D341Med (cell line): Measurements from ENCODE around the gene ITM2C.

Source experiments
- DNase-seq: peaks from one replicate; pipeline ENCODE4 v3.0.0; 2012; ENCODE audit warnings: low spot score

Gene ITM2C, protein sequence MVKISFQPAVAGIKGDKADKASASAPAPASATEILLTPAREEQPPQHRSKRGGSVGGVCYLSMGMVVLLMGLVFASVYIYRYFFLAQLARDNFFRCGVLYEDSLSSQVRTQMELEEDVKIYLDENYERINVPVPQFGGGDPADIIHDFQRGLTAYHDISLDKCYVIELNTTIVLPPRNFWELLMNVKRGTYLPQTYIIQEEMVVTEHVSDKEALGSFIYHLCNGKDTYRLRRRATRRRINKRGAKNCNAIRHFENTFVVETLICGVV

DNA sequence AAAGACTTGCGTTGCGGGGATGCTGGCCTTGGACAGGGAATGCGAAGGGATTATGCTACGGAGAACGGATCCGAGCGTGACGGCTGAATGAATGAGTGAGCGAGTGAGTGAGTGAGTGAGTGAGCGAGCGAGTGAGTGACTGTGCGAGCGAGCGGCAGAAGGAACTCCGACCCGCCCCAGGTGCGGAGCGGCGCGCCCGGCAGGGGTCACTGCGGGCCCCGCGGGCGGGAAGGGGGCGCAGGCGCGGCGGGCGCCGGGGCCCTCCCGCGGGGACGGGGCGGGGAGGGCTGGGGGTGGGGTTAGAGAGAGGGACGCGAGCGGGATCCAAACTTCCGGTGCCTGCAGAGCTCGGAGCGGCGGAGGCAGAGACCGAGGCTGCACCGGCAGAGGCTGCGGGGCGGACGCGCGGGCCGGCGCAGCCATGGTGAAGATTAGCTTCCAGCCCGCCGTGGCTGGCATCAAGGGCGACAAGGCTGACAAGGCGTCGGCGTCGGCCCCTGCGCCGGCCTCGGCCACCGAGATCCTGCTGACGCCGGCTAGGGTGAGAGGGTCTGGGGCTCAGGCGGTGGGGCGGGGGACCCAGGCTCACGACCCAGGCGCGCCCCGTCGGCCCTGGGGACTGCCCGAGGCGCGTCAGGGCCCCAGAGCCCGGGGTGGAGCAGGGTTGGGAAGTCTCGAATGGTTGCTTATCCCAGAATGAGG lies at the start of gene ITM2C:
Gene ITM2C, plus strand, starts transcription at position 338 of the 702 bp plus-strand sequence. Its CDS starts 84 bp downstream, at position 422.
- DNase-seq: peak; percentile 96

DNA sequence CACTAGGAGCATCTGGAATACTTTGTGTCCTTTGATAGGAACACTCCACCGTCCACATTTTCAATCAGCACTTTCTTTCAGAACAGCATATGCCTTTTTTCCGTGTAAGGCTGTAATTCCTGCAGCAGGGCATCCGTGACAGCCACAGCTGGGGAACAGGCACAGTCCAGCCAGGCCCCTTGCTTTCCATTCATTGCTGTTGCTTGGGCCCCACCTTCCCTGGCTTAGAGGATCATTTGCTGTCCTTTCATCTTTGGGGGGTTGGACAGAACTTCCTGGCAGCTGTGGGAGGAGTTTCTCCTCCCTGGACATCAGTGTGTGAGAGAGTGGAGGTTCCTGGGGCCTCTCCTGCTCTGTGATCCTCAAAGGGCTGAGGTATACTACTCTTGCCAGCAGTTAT lies 49.7 kb upstream of the ITM2C start:
- no peak for DNase-seq

DNA sequence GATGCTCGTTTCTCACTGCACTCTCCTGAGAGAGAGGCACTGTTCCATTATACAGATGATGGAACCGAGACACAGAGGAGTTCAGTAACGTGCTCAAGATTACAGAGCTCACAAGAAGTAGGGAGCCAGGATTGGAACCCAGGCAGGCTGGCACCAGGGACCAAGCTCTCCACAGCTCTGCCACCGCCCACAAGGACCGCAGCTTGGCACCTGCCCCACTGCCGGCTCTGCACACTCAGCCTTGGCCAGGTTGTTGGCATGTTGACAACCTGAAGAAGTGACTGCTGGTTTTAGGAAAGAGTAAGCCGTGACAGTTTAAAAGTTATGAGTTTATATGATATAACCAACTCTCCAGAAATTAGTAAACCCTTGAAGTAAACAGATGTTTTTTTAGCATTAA lies 48.0 kb upstream of the ITM2C start:
- no peak for DNase-seq

DNA sequence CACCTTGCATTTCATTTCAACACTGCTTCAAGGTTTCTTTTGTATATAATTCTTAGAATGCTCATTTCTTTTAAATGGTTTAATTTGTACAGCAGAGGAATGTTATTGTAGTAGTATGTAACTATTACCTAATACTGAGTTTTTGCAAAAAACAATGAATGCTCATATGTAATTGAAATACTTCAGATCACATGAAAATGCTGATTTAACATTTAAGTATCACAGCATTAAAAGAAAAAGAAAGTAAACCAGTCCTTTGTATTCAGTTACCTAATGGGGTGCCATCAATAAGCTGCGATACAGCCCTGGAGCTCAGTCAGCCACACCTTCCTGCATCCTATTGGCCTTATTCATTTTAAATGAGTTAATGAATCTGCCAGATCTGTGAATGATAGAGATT lies 45.3 kb upstream of the ITM2C start:
- DNase-seq: no peak

DNA sequence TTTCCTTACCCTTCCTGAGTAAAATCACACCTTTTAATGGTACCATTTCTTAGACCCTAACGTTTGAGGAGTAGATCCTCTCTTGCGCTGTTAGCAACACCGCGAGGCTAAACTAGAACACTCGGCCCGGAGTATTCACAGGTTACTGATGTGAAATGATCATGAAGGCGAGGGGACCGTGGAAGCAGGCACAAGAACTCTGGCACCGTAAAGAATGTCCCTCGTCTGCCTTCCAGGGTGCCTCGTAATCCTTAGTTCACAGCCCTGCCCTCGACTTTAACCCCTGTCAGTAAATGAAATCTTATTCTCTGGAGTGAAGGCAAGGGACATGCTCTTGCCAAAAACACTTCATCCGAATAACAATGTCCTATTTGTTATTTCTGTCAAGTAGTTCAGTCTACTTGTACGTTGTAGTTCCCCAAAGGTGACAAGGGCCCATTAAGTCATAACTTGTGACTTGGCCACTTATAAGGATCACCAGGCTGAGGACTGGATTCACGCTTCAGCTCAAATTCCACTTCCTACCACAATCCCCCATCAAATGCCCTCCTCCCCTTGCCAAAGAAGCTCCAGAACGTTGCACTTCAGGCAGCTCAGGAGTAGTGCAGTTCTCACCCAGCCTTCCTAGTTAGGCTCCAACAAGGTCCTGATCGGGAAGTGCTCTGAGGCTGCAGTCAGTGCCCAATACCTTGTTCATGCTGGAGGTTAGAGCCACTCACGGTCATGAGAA lies 43.3 kb upstream of the ITM2C start:
- no peak for DNase-seq

DNA sequence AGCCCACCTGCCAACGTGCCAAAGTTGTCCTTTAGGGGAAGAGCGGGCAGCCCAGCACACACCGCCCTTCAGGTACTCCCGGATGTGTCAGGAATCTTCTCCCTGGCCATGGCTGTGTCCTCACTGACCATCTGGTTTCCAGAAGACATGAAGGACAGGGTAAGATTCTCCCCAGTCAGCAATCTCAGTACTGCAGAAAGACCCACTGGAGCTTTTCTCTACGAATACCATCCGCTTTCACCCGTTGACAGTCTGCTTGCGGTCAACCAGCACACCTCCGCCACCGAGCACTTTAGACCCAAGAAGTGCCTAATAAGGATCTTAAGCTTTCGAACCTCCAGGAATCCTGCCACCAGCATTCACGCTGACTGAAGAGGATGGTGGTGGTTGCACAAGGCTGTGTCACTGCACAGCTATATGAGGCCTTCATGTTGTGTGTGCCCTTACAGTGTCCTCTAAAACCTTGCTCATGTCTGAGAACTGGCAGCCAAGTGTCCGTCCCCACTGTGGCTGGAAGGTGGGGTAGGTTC lies 42.7 kb upstream of the ITM2C start:
- DNase-seq: no peak

DNA sequence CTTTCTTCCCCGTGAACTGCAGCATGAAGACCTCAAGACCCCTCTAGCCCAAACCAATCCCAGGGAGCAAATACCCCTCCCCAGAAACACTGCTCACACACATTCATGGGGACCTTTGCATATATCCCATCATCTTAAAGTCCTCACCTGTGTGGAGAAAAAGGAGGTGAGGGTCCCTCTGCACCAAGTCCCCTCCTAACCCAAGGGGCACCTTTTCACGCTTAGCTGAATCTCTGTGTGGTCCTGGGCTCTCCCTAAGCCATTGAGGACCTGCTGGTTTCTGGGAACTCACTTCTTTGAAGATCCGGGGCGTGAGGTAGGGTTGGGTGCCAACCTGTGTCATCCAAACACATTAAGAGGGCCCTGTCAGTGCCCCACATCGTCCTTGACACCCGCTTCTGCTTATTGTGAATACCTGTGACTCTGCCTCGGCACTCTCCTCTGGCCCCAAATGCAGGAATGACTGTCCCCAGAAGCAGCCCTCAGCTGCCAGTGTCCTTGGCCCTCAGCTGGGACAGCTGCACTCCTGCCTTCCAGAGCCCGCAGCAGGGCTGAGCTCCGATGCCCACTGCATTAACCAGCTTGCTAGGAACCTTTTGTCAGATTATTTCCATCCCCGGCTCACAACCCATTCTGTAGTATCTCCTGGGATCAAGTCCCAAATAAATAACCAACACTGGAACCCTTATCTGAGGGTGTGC lies 41.3 kb upstream of the ITM2C start:
- DNase-seq: no peak

DNA sequence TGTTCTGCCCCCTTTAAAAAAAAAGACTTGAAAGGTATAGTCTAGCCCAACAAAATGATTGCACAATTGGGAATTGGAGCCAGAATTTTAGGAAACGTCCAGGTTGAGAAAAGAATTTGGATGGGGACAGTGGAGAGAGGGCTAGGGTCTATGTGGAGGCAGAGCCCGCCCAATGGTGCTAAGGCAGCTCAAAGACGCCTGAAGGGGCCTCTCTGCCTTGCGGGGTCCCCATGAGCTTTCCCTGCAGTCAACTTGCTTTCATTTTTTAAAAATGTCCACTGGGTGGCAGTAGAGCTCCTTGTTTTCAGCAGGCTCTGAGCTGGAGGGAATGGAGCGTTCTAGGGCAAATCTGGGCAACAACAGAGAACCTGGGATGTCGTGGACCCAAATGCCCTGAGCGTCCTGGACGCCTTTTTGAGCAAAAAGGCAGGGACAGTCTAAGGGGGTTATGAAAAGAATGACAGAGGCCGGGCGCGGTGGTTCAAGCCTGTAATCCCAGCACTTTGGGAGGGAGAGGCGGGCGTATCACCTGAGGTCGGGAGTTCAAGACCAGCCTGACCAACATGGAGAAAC lies 40.2 kb upstream of the ITM2C start:
- peak; percentile 80 for DNase-seq

DNA sequence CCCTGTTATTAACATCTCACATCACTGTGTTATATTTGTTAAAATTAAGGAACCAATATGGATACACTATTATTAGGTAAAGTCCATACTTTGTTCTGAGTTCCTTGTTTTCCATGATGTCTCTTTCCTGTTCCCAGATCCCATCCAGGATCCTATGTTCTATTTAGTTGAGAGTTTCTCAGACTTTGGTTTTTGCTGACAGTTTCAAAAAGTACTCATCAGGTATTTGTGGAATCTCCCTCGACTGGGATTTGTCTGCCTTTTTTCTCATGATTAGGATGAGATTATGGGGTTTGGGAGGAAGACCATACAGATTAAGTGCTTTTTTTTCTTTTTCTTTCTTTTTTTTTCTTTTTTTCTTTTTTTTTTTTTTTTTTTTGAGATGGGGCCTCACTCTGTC lies 39.4 kb upstream of the ITM2C start:
- no peak for DNase-seq

DNA sequence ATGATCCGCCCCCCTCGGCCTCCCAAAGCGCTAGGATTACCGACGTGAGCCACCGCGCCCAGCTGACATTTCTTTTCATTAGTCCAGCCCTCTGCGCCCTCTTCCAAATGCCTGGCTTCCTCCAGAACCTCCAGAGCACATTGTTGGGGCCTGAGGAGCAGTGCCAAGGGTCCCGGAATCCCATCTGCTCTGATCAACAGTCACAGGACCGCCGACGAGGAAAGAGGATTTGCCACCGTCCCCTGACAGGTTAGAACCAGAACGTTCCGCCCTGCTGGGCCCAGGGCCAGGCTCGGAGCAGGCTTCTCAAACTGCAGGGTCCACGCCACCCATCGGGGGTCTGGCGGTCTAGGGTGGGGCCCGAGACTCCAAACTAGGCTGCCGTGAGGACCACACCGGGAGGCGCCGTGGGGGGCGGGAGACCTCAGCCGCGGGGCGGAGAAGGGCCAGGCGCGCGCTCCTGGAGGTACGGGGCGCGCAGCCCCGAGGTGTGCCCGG lies 36.9 kb upstream of the ITM2C start:
- DNase-seq: no peak

DNA sequence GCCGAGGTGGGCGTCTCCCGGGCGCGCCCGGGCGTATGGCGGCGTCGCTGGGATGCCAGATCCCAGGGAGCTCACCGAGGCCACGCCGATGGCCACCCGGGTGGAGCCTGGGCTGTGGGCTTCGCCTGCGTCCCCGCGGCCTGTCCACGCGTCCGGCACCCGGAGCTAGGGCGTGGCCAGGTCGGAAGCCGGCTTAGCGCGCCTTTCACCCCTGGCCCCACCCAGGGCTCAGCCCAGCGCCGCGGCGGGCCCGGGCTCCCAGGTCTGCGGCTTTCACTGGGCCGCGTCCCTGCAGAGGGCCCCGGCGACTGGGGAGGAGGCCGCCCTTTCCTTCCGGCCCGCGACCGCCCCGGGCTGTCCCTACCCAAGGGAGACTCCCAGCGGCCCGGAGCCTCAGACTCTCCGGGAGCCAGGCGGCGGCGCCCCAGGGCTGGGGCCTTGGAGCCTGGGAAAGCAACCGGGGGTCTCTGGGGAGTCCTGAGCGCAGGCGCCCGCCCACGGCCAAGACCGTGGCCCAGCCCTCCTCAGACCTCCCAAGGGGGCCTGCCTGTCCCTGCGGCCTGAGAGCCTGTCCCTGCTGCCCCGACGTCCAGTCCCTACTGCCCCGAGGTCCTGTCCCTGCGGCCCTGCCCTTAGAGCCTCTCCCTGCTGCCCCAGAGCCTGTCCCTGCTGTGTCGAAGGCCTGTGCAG lies 36.3 kb upstream of the ITM2C start:
- DNase-seq: no peak

DNA sequence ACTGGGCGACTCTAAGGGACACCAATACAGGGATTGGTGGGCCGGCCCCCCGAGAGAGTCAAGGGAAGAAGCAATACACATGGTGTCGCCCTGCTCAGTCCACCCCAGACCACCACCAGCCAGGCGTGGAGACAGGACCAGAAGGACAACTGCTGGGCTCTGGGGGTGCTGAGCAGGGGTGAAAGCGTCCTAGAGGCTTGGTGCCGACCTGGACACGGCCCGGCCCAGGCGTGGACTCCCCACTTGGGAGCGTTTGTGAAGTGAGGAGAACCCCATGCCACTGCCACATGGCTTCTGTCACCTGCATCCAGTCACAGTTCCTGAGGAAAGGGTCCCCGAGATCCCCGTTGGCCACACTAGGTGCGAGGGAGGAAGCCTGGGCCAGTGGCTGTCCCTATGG lies 35.4 kb upstream of the ITM2C start:
- no peak for DNase-seq

DNA sequence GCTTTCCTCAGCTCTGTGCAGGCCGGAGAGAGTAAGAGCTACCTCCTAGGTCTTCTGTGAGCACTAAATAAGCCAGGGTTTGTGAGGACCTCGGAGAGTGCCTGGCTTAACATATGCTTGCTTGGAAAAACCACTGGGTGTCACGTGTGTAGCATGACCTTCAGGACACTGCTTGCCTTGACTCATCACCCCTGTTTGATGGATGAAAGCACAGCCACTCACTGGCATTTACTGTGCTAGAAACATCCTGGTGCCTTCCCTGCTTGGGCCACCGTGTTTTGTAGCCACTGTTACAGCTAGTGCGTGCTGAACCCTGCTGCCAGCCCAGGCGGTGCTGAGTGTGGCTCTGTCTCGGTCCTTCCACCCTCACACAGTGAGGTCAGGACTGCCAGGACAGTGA lies 34.8 kb upstream of the ITM2C start:
- no peak for DNase-seq

DNA sequence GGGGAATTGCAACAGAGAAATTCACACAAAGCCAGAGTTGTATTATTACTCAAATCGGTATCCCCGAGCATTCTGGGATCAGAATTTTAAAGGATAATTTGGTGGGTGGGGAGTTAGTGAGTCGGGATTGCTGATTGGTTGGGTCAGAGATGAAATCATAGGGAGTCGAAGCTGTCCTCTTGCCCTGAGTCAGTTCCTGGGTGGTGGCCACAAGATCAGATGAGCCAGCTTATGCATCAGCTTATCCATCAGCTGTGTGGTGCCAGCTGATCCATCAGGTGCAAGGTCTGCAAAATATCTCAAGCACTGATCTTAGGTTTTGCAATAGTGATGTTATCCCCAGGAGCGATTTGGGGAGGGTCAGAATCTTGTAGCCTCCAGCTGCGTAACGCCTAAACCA lies 34.3 kb upstream of the ITM2C start:
- DNase-seq: no peak

DNA sequence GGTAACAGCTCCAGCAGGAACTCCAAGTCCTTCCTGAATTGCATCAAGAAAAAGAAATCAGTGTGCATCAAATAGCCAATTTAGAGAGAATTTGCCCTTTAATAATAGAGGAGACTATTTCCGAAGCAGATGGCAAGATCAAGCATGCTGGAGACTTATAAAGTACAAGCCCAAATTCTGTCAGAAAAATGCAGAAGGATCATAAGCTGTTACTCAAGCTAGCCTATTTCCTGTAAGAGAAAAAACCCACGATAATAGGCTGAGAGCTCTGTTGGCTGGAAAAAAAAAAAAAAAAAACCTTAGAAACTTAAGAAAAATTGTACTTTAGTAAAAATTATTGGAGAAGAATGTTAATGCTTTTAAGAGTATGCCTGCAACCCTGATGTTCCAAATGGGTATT lies 24.4 kb upstream of the ITM2C start:
- DNase-seq: no peak

DNA sequence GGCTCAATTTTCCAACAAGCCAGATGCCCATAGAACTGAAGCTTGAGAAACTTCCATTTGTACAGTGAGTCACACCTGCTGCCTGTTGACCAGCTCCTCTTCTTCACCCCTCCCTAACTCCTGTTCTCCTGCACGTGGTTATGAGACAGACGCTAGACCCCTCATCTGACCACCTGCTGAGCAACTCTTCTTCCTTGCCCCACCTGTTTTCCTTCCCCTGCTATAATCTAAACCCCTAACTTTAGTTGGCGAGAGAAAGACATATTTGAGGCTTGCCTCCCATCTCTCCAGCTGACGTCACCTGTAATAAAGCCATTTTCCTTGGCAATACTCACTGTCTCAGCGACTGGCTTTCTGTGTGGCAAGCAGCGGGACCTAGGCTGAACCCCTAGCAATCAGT lies 22.3 kb upstream of the ITM2C start:
- DNase-seq: no peak

DNA sequence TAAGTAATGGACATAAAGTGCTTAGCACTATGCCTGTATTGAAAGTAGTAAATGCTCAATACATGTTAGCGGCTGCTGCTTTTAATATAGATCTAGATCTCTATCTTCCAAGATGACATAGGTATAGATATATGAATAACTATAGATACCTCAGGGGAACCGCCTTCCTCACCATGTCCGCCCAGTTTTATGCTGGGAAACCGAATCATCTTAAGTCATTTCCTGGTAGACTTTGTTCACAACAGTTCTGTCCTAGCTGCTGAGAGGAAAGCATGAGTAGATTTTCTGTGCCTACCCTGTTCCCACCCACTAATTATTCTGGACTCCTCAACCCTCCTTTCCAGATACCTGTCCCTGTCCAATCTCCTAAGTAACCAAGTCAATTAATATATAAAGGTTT lies 21.6 kb upstream of the ITM2C start:
- DNase-seq: no peak

DNA sequence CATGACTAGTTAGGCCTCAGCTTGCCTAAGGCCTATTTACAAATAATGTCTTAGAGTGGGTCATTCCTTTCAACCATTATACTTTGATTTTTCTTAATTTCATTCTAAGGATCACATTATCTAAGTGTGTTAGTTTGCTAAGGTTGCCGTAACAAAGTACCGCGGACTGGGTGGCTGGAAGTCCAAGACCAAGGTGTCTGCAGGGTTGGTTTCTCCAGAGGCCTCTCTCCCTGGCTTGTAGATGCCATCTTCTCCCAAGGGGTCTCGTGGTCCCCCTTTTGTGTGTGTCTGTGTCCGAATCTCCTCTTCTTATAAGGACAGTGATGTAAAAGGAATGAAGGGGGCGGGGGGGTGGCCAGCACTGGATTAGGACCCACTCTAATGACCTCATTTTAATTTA lies 18.4 kb upstream of the ITM2C start:
- DNase-seq: no peak

DNA sequence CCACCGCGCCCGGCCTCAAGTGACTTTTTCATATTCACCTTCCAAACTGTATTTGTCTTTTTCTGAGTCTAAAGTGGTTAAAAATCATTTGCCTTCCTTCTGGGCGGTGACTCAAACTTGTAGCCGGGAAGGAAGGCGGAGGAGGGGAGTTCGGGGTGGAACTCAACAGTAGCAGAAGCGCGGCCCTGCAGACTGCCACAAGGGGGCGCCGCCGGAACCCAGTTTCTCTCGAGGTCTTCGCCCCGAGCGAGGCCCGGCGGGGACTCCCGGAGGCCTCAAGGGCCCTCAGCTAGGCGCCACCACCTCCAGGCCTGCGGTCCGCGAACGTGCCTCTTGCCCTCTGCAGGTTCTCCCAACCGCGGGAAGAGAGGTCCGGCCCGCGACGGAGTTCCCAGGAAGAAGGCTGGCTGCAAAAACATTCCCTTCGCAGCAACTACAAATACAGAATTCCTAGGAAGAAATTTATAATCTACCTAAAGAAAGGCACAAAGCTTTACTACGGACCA lies 16.8 kb upstream of the ITM2C start:
- peak; percentile 89 for DNase-seq

DNA sequence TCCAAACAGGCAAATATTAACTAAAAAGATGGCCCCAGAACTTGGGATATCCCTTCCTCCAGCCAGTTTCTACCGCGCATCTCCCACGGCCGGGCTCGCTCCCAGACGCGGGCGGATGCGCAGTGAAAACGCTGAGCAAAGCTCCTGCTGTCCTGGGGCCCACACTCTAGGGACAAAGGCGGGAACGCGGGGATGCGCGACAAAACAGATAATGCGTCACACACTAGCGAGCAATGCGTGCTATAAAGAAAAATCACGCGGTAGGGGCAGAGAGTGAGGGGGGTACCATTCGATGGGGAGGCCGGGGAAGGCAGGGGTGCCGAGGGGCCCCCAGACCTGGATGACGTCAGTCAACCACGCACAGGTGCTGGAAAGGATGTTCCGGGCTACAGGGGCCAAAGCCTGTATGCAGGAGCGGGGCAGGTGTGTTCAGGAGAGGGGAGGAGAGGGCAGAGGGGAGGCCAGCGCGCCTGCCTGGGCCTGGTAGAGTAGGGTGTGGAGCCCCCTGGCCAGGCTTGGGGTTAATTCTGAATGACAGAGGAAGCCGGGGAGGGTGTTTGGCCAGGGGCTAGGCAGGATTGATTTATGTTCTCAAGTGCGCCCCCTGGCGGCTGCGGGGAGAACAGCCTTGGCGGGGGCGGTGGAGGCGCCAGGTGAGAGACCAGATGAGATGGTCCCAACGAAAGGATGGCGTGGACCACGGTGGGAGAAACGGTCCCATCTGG lies 14.9 kb upstream of the ITM2C start:
- DNase-seq: no peak

DNA sequence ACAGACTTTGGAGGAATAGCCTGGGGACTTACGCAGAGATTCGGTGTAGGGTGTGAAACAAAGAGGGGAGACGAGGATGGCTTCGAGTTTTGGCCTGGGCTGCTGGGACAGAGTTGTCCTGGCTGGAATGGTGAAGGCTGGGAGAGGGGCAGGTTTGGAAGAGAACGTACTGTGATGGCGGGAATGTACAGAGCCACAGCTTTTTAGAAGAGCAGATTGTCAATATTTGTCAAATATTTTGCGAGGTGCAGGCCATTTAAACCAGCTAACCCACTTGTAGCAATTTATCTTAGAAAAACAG lies 14.4 kb upstream of the ITM2C start:
- DNase-seq: no peak
